ENCODE data around the gene QSOX2.

The QSOX2 gene

DNA sequence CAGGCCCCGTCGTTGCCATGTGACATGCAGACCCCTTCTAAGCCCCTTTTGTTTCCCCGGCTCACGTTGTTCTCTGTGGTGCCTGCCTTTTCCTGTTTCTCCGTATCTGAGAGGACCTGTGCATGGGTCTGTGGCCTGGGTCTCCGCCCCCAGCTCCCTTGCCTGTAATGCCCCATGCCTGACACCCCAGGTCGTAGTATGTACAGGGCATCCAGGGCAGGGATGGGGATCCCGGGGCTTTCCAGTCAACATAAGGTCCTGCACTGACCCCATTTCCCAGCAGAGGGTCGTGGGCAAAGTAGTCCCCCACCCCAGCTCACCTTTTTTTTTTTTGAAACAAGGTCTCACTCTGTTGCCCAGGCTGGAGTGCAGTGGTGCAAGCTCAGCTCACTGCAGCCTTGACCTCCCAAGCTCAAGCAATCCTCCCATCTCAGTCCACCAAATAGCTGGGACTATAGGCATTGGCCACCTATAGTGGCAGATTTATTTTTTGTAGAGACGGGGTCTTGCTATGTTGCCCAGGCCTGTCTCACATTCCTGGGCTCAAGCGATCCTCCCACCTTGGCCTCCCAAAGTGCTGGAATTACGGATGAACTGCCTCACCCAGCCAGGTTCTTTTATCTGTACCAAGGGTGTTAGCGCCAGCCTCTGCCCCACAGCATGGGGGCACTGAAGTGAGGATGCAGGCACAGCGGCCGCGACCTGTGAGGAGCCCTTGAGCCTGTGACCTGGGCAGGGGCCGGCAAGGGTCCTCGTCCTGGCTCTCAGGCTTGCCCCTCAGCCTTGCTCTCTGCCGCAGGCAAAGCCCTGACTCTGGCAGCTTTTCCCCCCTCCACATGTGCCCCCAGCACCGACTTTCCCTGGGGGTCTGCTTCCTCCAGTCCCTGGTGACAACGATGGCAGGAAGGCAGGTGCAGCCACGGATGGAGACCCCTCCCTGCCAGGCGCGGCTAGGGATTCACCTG, 19.1 kb upstream of the QSOX2 start:
- no peak for DNase-seq

DNA sequence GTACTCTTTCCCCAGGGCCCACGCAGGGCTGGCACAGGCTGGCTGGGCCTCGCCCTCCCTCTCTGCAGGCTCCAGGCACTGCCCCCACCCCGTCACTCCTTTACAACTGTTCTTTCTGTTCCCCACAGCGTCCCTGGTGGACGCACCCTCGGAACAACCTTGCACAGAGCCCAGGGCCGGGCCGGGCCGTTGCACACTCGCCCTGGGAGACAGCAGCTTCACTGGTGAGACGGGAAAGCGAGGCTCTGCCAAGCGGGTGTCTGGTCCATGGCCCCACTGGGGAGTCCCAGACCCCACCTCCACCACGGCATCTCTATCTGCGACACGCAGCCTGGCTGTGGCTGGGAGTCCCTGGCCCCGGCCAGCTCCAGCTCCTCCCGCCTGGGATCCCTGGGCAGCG, 18.4 kb upstream of the QSOX2 start:
- DNase-seq, result no peak

DNA sequence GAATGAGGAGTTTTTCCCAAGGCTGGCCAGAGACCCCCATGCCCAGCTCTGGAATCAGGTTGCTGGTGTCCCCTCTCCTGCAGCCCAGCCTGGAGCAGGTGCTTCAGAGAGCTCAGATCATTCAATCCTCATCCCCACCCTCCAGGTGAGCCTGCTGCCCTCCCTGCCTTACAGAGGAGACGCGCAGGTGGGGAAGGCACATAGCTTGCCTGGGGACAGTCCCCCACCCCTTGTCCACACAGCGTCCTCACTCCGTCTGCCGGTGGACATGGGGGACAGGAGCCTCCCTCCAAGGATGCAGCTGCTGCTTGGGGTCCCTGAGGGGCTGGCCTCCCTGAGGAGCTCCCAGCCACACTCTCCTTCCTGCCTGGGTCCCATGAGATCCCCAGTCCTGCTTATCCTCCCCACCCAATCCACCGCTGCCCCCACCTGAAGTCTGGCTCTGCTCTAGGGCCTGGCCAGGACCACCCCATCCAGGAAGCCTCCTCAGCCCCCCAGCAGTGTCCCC, 17.1 kb upstream of the QSOX2 start:
- DNase-seq, result no peak

DNA sequence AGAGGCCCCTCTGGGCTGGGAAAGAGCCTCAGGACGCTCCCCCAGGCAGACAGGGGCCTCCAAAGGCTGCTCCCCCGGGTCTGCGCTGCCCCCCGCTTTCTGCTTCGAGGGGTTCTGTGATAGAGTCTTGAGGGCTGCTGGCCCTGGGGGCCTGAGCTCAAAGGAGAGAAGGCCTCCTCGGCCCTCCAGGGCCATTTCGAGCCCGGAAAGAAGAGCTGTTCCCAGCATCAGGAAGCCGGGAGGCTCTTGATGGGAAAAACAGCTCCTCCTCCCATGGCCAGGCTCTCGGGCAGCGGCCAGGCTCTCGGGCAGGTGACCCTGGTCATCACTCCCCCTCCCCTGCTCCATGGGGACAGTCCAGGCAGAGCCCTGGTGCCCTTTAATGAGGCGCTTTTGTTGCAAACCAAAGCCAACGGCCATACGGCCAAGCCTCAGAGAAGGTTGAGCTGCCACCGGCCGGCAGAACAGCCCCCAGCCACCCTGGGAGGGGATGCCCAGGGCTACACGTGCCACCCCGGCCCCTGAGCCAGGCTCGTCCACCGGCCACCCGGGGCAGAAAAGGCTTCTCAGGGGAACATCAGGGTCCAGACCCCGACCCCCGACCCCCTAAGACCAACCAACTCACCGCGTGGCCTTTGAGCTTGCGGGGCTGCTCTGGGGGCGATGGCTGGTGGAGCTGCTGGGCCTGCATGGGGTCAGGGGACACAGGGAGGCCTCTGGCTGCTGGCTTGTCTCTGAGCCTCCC, 16.2 kb upstream of the QSOX2 start:
- DNase-seq, result no peak

DNA sequence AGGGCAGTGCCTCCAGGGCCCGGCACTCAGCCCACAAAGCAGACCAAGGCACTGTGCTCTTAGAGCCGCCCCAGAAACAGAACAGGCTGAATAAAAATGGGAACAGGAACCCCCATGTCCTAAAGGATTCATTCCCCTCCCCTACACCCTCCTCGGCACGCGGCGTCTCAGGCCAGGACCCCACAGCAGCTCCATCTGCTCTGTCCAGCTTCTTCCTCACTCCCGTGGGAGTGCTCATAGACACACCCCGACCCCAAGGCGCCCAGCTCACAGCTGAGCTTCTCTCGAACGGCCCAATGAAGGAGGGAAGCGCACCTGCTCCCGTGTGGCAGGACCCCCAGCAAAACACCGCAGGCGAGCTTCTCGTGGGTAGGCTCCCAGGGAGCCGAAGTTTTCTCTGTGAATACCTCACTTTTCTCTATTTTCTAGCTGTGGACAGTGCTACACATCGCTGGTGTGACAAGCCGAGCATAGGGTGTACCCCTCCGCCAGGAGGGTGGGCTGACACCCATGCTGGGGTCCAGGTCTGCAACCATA, 15.4 kb upstream of the QSOX2 start:
- DNase-seq, result no peak

DNA sequence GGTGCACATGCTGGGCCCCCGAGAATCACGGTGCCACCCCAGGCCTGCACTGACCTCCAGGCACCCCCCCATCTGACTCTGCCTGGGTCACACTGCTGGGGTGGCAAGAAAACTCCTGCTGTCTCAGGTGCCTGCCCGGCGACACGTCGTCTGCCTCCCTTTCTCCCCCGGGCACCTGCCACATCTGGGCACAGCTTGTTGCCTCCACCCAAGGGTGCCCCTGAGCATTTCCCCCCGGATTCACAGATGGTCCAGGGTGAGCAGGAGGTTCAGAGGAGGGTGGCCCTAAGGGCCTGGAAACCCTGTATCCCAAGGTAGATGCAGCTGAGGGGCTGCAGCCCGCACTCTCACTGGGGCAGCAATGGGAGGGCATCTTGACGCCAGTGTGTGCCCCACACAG, 14.9 kb upstream of the QSOX2 start:
- DNase-seq, result no peak

DNA sequence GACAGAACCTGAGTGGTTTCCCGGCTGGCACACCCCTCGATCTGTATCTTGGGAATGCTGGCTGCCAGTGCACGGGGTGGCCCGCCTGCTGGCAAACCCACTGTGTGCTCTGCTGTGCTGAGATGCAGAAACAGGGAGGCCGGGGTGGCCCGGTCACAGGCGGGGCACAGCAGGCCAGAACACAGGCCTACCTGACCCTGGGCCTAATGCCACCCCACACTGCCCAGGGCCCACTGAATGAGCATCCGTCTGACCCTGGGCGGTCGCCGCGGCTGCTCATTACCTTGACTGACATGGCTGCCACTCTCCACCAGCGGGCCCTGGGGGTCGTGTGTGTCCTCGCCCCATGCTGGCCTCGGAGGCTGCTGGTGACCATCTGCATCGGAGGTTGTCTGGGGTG, 14.2 kb upstream of the QSOX2 start:
- no peak for DNase-seq

DNA sequence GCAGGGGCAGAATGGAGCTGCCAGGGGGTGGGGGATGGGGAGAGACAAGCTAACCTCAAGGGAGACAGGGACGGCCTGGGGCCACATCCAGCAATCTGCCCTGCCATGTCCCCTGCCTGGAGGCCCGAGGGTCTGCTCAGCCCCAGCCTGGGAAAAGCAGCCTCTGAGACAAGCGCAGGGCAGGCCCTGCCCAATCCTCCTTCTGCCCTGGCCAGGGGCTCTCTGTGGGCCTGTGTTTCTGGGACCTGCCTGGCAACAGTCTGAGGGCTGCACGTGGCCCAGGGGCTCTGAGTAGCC, 13.9 kb upstream of the QSOX2 start:
- DNase-seq, result no peak

DNA sequence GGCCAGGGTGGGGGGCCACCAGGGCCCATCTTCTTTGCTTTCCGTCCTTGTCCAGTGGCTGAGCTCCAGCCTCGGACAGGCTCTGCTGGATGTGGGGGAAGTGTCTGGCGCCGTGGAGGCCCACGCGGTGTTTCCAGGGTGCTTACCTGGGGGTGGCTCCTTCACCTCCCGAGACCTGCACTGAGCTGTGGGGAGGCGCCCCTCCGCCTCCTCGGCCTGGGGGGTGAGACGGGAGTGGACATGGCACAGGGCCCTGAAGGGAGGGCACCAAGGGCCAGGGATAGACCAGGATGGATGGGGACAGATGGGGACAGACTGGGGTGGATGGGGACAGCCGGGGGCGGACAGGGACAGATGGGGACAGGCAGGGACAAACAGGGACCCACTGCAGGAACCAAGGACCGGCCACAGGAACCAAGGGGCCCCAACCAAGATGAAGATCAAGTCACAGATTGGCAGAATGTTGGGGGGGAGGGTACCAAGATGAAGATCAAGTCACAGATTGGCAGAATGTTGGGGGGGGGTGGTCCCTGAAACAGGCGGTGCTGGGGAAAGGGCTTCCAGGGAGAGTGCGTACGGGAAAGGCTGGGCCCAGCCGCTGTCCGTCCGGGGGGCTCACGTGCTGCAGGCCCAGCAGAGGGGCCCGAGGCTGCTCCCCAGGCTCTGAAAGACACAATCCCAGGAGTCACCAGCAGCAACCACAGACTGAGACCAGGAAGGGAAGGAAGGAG, 13.3 kb upstream of the QSOX2 start:
- no peak for DNase-seq

DNA sequence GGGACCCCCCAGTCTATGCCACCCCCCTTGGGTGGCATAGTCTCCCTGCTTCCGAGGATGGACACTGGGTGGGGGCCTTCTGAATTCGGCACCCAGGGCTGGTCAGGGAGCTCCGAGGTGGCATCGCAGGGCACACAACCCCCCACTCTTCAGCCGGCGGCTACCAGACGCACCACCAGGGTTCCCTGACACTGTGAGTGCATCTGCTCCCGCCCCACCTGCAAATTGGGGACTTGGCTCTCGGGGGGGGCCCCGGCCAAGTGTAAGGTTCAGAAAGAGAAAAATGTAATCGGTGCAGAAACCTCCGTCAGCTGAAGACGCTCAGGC, 12.7 kb upstream of the QSOX2 start:
- DNase-seq, result no peak

DNA sequence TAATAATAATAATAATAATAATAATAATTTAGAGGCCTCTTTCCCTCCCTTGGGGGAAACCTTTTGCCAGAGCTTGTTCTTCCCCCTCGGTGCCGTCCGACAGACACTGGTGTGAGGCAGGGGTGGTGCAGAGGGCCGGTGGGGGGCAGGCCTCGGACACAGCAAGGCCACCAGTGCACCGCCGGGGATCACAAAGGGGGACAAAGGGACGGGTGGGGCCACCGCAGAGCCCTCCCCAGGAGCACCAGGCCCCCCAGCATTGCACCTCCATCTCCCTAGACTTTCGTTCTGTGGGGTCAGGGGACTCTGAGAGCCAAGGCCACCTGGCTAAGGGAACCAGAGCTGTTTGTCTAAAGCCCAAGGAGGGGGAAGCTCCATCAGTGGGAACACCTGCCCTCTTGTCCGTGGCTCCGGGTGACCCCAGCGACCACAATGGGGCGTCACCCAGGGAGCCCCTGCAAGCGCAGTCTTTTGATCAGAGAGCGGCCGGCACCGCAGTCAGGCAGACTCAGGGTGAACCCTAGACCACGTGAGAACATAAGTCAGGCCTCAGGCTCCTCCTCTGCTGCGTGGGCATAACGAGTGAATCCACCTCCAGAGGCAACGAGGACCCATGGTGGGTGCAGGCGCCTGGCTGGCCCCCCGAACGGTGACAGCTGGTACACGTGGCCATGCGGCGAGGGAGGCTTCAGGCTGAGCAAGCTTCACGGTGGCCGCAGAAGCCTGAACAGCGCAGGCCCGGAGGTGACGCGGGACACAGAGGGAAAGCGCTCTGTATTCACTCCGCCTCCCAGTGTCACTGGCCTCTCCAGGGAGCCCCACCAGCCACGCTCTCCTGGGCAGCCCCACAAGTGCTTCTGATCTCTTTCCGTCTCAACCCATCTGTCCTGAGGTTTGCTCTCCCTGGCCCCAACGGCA, 12.0 kb upstream of the QSOX2 start:
- no peak for DNase-seq

DNA sequence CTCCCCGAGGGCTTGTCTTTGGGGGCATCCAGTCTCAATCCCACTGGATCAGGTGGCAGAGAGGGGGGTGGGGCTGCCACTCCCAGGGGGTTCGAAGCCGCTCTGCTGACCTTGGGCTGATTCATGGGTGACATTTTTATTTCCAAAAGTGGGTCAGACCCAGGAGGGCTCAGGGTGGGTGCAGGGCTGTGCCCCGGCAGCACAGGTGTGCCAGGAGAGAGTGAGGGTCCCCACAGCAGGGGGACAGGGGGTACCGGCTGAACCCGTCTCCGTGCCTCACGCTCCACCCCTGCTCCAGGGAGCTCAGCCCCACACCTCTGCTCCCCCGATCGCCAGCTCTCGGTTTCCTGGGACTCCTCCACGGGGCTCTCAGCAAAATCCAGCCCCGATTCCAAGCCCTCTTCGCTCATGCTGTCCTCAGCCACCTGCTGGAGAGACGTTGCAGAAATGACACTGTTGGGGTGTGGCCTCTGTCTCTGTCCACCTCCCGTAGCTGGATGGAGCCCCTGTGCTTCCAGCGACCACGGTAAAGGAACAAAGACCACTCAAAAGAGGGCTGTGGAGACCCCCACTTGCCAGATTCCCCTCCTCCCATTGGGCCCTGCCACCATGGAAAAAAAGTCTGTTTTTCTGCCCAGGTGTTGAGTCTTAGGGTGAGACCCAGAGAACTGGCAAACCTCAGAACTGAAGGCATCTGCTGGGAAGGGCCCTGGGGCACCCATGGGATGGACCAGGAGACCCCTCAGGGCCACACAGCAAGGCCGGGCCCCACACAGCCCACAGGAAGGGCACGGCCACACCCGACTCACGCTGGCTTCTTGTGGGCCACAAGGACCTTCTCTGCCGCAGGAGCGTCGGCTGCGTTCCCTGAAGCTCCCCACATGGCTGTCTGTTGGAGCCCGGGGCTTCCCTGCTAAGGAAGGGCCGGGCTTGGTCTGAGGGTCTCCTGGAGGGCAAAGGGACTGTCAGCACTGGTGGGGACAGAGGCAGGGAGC, 10.6 kb upstream of the QSOX2 start:
- no peak for DNase-seq

DNA sequence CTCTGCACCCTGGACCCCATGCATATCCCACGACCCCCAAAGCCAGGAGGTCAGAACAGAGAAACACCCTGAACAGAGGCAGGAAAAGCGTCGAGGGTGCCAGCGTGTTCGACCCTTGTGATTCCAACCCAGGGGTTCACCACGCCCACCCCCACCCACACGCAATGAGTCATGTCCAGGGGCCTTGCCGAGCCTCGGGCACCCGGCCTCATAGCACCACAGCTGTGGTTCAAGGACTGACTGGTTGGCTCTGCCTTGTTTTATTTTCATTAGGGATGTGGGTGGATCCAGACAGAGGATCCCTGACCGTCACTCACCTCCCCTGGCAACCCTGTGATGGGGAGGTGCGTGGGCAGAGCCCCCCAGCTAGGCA, 9.5 kb upstream of the QSOX2 start:
- DNase-seq, result no peak

DNA sequence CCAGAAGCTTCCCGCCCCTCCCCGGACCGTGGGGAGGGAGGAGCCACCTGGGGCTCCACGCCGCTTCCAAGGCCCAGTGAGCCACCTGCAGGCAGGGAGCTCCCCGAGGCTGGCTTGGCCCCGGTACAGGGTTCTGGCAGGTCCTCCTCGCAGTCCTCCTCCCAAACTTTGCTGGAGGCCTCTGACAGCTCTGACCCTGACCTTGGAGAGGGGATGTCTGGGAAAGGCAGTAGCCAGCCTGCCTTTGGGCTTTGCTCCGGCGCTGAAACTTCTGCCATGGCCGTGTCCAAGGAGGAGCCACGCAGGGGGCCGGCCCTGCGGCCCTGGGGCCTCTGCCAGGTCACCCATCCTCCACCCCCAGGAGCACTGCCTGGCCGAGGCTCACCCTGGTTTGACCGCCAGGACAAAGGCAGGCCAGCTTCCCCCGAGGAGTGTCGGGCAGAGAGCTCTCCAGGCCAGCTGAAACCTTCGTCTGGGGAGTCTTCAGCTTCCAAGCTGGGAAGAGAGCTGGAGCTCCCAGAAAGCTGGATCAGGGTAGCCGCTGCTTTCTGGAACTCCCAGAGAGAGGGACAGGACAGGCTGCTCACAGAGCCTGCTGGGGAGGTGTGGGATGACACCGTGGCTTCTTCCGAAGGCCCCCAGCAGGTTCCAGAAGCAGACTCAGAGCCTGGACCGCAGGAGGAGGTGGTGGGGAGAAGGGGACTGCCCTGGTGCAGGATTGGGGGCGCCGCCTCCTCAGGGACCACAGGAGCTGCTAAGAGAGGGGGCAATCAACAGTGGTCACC, 9.0 kb upstream of the QSOX2 start:
- DNase-seq, result no peak

DNA sequence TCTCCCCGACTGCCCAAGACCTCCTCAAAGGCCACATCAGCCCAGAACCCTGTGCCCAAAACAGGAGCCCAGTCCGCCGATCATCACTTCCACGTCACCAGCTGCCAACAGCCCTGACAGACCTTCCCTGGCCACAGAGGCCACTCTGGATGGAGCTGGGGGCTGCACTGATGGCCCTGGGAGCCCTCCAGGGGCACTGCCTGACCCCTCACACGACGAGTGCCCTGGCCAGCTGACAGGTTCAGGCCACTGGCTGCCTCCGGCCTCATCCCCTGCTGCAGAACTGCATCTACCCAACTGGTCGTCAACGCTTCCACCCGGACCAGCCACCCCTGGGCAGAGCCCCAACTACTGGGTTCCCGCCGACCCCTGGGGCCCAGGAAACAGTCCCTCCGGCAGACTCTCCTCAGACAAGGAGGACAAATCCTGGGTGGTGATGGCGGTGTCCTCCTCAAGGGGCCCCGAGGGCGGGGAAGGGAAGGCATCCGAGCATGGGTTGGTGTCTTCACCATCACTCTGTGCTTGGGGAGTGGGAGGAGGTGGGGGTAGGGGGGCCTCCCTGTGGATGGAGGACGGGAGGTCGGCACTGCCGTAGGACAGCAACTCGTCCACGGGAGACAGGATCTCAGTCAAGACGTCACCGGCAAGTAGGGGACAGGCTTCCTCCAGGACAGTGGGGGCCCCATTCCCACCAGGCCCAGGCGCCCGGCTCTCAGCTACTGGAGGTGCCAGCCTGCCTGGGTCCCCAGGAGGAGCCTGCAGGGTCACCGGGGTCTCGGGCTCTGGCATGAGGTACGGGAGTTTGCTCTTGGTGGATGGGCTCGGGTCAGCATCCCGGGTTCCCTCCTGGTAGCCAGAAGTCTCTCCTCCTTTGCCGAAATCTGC, 7.9 kb upstream of the QSOX2 start:
- no peak for DNase-seq

DNA sequence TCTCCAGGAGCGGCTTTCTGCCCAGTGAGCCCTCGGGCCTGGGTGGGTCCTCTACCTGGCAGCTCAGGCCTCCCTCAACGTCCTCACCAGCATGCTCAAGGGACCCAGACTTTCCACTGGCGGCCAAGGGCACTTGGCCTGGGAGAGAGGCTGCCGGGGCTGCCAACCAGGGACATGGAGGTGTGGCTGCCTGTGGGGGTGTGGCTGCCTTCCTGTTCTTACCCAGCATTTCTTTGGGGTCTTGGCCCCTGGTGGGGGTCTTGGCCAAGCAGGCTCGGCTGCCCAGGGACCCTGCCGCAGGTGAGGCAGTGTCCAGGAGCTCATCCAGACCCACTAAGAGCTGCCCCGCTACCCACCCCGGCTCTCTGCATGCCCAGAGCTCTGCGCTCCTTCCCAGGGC, 7.2 kb upstream of the QSOX2 start:
- DNase-seq, result no peak

DNA sequence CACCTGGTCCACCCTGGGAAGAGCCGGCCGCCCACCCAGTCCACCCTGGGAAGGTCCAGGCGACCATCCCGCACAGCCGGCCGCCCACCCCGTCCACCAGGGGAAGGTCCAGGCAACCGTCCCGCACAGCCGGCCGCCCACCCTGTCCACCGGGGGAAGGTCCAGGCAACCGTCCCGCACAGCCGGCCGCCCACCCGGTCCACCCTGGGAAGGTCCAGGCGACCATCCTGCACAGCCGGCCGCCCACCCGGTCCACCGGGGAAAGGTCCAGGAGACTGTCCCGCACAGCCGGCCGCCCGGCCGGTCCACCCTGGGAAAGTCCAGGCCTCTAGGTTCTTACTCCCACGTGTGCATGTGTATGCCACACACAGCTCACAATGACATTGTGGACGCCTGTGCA, 6.7 kb upstream of the QSOX2 start:
- DNase-seq, result no peak

DNA sequence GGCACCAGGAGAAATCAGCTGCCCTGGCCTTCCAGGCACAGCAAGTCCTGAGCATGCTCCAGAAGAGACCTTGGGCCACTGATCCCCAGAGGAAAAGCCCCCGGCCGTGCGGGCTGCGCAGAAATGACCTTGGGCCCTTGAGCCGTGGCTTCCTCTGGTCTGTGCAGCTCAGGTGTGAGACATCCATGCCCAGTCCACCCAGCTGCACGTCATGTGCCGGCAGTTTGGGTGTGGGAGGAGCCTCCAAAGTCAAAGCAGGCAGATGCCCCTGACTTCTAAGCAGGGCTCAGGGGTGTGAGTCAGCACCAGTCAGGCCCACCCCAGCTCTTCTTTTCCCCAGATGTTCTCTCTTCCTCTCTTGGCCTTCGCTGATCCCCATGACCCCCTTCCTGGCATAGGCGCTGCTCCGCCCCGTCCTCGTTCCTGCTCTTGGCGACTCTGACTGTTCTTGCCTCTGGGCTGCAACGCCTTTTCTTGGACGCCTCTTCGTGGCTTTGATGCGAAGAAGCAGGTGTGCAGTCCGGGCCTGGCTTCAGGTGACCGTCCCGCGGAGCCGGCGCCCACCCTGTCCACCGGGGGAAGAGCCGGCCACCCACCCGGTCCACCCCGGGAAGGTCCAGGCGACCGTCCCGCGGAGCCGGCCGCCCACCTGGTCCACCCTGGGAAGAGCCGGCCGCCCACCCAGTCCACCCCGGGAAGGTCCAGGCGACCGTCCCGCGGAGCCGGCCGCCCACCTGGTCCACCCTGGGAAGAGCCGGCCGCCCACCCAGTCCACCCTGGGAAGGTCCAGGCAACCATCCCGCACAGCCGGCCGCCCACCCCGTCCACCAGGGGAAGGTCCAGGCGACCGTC, 5.9 kb upstream of the QSOX2 start:
- DNase-seq, result no peak
